ENCODE data around the gene TMEM254.

- no peak for TF ChIP-seq KLF9 (tag by site-specific recombination; IDR thresholded peaks at IDR 0.05; ENCODE audit: low read depth)
- no peak for TF ChIP-seq ZNF561 (tag by site-specific recombination; IDR thresholded peaks at IDR 0.05; ENCODE audit: borderline replicate concordance)
- TF ChIP-seq ZBTB6 (tag by site-specific recombination; IDR thresholded peaks at IDR 0.05) = no peak
- TF ChIP-seq ZNF24 (tag by site-specific recombination; IDR thresholded peaks at IDR 0.05) = no peak
- no peak for TF ChIP-seq CTCF (tag by site-specific recombination; IDR thresholded peaks at IDR 0.05)
- TF ChIP-seq ZNF366 (tag by site-specific recombination; conservative IDR thresholded peaks at IDR 0.05) = no peak
- TF ChIP-seq ZNF274 (IDR thresholded peaks at IDR 0.05; ENCODE audit: low read length) = no peak
- TF ChIP-seq ZNF274 (tag by site-specific recombination; IDR thresholded peaks at IDR 0.05; ENCODE audit: borderline replicate concordance) = no peak
- TF ChIP-seq ZBTB8A (tag by site-specific recombination; IDR thresholded peaks at IDR 0.05) = no peak
- TF ChIP-seq, protein P1, sequence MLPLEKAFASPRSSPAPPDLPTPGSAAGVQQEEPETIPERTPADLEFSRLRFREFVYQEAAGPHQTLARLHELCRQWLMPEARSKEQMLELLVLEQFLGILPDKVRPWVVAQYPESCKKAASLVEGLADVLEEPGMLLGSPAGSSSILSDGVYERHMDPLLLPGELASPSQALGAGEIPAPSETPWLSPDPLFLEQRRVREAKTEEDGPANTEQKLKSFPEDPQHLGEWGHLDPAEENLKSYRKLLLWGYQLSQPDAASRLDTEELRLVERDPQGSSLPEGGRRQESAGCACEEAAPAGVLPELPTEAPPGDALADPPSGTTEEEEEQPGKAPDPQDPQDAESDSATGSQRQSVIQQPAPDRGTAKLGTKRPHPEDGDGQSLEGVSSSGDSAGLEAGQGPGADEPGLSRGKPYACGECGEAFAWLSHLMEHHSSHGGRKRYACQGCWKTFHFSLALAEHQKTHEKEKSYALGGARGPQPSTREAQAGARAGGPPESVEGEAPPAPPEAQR (tag by site-specific recombination; IDR thresholded peaks at IDR 0.05) = no peak
- TF ChIP-seq, protein P2, sequence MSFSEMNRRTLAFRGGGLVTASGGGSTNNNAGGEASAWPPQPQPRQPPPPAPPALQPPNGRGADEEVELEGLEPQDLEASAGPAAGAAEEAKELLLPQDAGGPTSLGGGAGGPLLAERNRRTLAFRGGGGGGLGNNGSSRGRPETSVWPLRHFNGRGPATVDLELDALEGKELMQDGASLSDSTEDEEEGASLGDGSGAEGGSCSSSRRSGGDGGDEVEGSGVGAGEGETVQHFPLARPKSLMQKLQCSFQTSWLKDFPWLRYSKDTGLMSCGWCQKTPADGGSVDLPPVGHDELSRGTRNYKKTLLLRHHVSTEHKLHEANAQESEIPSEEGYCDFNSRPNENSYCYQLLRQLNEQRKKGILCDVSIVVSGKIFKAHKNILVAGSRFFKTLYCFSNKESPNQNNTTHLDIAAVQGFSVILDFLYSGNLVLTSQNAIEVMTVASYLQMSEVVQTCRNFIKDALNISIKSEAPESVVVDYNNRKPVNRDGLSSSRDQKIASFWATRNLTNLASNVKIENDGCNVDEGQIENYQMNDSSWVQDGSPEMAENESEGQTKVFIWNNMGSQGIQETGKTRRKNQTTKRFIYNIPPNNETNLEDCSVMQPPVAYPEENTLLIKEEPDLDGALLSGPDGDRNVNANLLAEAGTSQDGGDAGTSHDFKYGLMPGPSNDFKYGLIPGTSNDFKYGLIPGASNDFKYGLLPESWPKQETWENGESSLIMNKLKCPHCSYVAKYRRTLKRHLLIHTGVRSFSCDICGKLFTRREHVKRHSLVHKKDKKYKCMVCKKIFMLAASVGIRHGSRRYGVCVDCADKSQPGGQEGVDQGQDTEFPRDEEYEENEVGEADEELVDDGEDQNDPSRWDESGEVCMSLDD (tag by site-specific recombination; IDR thresholded peaks at IDR 0.05) = no peak
- TF ChIP-seq PRDM1 (tag by site-specific recombination; IDR thresholded peaks at IDR 0.05) = no peak
- no peak for TF ChIP-seq KLF7 (tag by site-specific recombination; IDR thresholded peaks at IDR 0.05; ENCODE audit: borderline replicate concordance)
- TF ChIP-seq ZBTB44 (tag by site-specific recombination; IDR thresholded peaks at IDR 0.05) = no peak
- no peak for TF ChIP-seq ZNF155 (tag by site-specific recombination; IDR thresholded peaks at IDR 0.05)
Observed at GRCh38 chr10:80094231-80094630, 15.8 kb downstream of the TMEM254 start.

All from HEK293 (cell line).